ENCODE measurements around the gene OSBPL1A.

Gene OSBPL1A

DNA sequence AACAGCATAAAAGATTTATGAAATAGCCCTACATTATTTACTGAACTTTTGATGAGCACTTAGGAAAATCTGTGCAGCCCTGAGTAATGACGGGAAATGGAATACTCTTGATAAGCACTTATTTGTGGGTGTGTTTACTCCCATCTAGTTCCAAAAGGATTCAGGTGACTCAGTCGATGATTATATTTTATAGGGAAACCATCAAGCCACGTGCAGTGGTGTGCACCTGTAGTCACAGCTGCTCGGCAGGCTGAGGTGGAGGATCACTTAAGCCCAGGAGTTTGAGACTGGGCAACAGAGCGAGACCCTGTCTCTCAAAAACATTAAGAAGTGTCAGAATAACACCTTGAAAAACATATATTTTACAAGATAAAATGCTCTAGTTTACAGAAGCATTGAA, 166.9 kb downstream of the OSBPL1A start:
- no peak for TF ChIP-seq CTCF (IDR thresholded peaks at IDR 0.05; ENCODE audit: low read depth, low read length)
- Histone ChIP-seq H3K36me3 (no peaks in the 10 kb centered on the region), H3K9me3 (no peaks in the 10 kb centered on the region), H3K4me1 (no peaks in the 10 kb centered on the region), H3K4me3 (ENCODE audit: low read depth, low read length) (no peak overlapping the region), H3K27me3 (no peaks in the 10 kb centered on the region)
- DNase-seq = no peak

DNA sequence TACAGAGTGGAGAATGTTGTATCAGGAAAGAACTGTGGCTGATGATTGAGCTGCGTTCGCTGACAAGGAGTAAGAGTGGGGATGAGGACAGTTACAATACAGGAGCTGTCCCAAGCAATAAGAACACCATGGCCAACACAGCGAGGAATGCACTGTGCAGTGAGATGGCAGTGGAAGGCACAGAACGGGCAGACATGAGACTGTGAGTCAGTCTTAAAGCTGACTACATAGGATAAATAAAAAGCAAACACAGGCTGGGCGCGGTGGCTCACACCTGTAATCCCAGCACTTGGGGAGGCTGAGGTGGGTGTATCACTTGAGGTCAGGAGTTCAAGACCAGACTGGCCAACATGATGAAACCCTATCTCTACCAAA, 169.0 kb downstream of the OSBPL1A start:
- Histone ChIP-seq H3K27me3 (no peaks in the 10 kb centered on the region), H3K9me3 (no peaks in the 10 kb centered on the region), H3K4me3 (ENCODE audit: low read depth, low read length) (no peak overlapping the region), H3K4me1 (no peaks in the 10 kb centered on the region), H3K36me3 (no peaks in the 10 kb centered on the region)
- DNase-seq = no peak
- TF ChIP-seq CTCF (IDR thresholded peaks at IDR 0.05; ENCODE audit: low read depth, low read length) = no peak

DNA sequence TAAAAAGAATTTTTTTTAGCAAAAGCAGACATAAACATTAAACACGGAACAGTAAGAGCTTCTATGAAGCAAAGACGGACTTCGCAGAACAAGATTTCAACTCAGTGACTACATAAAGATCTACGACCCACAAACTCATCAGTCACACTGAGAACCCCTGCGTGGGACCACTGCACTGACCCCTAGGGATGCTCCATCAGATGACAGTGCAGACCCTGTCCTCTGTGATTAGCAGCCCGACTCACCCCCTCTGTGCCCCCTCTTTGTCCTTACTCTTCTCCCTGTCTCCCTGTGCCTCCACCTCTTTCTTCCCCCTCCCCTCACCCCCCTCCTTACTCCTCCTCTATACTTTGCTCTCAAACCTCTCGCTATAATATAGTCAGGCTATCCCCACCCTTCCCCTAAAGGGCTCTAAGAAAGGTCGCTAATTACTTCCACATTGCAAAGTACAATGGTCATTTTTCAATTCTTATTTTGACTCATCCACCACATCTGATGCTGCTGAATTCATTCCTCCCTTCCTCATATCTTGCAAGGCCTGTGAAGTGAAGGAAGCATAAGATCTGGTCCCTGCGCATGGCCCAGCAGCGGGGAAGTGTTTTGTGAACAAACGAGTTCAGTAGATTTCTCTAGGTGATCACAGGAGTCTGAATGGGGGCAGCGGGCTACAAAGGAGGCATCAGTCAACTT, 169.5 kb downstream of the OSBPL1A start:
- H3K9me3 ChIP-seq = no peaks in the 10 kb centered on the region
- DNase-seq = no peak
- H3K4me3 ChIP-seq (ENCODE audit: low read depth, low read length) = no peak overlapping the region
- no peaks in the 10 kb centered on the region for H3K36me3 ChIP-seq
- no peaks in the 10 kb centered on the region for H3K4me1 ChIP-seq
- TF ChIP-seq CTCF (IDR thresholded peaks at IDR 0.05; ENCODE audit: low read depth, low read length) = no peak
- no peaks in the 10 kb centered on the region for H3K27me3 ChIP-seq

GRCh38 chr18:24220318-24220688, 177.3 kb downstream of the OSBPL1A start:
- no peaks in the 10 kb centered on the region for H3K36me3 ChIP-seq
- no peaks in the 10 kb centered on the region for H3K9me3 ChIP-seq
- H3K4me1 ChIP-seq = no peaks in the 10 kb centered on the region
- H3K27me3 ChIP-seq = no peaks in the 10 kb centered on the region
- no peak overlapping the region for H3K4me3 ChIP-seq (ENCODE audit: low read depth, low read length)
- TF ChIP-seq CTCF (IDR thresholded peaks at IDR 0.05; ENCODE audit: low read depth, low read length) = no peak
- DNase-seq = no peak

DNA sequence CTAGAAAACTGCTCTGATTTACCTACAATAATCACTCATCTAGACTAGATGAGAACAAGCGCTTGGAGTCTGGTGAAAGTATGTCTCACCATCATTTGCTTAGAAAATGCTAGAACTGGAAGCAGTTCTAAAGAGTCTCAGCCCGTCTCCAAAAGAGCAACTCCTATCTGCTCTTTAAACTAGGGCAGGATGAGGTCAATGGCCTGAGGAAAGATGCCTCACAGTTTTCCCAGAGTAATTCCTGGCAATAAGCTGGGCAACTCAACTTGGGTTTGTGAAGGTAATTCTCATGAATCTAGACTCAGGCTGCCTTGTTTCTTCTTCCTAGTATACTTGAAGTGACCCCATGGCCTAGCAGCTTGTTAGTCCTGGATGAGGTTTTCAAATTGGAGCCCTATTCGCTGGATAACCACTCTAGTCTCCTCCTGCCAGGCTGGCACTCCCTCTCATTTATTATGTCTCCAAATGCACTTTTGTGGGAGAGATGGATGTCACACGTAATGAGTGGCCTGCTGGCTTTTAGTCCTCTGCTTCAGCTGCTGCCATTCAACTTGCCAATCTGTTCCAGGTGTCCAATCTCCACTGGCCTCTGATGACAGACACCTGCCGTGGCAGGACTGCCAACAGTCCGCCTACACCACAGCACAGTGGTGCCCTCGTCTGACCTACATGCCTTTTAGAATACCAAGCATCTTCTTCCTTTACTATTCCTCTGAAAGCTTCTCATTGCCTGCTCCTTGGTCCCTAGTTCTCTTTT, 177.9 kb downstream of the OSBPL1A start:
- no peaks in the 10 kb centered on the region for H3K27me3 ChIP-seq
- no peak for TF ChIP-seq CTCF (IDR thresholded peaks at IDR 0.05; ENCODE audit: low read depth, low read length)
- no peaks in the 10 kb centered on the region for H3K9me3 ChIP-seq
- no peaks in the 10 kb centered on the region for H3K4me1 ChIP-seq
- H3K4me3 ChIP-seq (ENCODE audit: low read depth, low read length) = no peak overlapping the region
- H3K36me3 ChIP-seq = no peaks in the 10 kb centered on the region
- no peak for DNase-seq

GRCh38 chr18:24214913-24215312, 182.7 kb downstream of the OSBPL1A start:
- no peak for TF ChIP-seq CTCF (IDR thresholded peaks at IDR 0.05; ENCODE audit: low read depth, low read length)
- DNase-seq = no peak
- Histone ChIP-seq H3K4me1 (no peaks in the 10 kb centered on the region), H3K36me3 (no peaks in the 10 kb centered on the region), H3K27me3 (no peaks in the 10 kb centered on the region), H3K4me3 (ENCODE audit: low read depth, low read length) (no peak overlapping the region), H3K9me3 (no peaks in the 10 kb centered on the region)
